HuH-7 (cell line): ENCODE measurements around the gene AHCYL1.
A peak's percentile ranks its signal among the peaks of the same experiment; 100 is the strongest.
"Not testable (repeated sequence)": the region's sequence is repeated elsewhere in the genome, so short reads cannot be mapped to it uniquely, and the experiment has no call there.

Experiments used
- DNase-seq: peaks from one replicate; pipeline ENCODE4 v3.0.0; 2011; ENCODE audit warnings: low spot score

Gene AHCYL1

DNA sequence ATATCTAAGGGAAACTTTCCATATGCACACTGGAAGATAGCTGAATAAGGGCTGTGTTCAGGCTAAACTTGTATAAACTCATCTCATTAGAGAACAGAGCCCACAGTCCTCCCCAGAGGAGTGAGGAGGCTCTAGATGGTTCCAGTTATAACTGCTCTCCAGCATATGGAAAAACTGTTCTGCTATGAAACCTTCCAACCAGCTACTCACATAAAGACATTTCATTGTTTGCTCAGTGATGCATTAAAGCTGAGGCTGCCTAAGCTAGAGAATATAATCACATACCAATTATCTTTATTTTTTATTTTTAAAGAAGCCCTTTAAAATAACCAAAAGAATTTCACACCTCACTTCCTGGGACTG is 13.3 kb downstream of the AHCYL1 start:
- no peak for DNase-seq

DNA sequence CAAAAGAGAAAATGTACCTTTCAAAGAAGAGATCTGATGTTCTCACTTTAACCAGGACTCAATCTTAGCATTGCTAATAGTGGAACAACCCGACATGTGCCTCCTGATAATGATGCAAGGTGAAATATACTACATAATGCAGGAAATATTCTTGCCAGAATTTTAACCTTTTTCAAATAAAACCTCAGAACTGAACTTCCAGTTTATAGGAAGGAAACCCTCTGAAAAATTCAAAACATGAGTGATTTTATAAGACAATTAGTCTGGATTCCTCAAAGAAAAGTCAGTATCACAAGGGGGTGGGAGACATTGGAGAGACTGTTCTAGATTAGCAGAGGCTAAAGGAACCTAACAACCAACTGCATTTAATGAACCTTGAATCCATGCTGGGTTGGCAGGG is 18.1 kb downstream of the AHCYL1 start:
- DNase-seq, result no peak

DNA sequence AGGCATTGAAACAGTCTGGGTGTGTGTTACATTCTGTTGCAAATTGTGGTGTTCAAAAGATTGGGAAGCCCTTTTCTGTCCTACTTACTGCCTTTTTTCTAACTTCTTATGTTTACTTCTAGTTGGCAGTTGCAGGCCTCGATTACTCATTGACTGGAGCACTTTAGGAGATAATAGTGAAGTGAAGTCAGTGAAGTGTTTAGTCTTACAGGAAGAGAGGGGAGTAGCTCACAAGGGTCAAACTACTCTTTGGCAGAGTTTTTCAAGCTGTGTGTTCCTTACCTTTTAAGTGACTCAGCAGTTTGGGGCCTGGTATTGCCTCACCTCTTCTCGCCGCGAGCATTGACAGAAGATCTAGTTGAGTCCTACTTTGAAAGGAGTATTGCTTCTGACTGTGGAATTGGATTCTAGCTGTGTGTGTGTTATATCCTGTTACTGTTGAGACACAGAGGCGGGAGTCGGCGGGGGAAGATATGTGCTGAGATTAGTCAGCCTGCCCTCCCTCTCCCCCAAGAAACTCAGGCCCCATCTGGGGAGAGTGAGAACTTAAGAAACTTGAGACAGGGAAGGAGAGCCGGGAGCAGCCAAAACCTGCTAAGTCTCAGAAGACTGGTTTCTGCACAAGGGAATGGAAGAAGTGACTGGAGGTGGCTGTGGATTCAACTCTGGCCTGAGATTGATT is 19.3 kb downstream of the AHCYL1 start:
- no peak for DNase-seq

DNA sequence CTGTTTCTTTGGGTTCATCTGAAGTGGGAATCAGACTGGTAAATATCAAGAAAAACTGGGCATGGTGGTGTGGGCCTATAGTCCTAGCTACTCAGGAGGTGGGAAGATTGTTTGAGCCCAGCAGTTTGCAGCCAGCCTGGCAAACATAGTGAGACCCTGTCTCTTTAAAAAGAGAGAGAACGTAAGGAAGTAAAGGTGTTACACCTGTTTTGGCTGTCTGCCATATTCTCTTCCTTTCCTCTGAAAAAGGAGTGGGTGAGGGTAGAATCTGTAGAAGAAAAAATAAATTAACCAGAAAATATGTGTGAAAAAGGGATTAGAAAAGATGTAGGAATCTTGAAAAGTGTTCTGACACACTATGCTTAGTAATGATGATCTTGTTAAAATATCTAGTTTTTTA is 20.0 kb downstream of the AHCYL1 start:
- no peak for DNase-seq

DNA sequence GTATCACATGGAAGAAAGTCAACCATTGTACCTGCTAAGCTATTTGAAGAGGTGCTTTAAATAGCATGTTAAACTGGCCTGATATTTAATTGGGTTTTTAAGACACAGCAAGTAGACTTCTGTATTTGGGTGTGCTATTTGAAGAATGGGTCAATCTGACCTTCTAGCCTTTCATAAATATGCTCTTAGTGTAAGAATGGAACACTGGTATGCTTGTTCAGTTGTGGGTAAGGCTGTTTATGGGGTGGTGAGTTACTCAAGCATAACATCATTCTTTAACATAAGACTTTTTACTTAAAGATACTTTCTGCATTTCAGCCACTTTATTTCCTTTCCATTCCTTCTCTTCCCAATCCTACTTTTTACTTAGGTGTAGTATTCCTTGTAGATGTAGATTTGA is 21.4 kb downstream of the AHCYL1 start:
- no peak for DNase-seq

DNA sequence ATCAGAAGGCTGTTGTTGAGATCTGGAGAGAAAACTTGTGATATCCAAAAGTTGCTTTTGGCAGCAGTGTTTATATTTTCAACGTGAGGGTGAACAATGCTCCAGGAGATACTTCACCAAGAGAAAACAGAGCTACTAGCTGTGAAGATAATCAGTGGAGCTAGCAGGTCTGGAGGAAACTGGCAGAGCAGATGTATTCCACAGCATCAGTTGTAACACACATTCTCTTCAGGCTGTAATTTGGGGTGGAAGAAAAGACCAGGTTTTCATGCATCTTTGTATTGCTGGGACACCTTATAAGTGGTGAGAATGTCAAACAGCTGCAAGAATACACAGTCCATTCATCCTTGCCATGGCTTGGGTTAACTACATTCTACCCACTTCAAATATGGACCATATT is 22.0 kb downstream of the AHCYL1 start:
- no peak for DNase-seq

DNA sequence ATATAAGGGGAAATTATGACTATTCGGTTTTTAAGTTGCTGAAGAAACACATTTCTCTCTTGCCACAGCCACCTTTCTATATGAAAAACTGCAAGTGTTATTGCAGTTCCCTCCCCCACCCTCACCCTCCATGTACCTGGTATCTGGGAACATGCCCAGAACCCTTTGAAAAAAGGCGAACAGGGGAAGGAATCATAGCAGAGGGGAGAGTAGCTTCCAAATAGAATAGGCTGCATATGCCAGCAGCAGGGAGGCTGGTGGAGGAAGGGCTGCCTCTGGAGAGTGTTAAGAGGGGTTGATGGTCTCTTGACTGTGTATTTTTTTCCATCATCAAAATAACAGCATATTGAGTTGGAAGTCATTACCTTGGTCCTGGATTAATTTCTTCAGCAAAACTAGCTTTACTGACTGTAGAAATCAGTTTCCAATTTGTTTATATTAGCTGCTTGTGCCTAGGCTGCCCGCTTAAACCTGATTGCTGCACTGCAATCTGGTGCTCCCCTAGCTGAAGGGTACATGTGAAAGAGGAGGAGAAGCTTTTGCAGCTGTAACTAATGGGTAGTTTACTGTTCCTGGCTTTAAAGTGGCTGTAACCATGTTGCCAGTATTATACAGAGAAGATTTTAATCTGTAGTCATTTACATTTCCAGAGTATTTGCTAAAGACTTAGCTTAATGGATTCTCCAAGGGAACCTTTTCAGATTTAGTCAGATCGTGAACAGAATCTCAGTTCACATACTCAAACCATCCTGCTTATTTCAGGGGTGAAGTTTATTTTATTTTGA is 22.7 kb downstream of the AHCYL1 start:
- no peak for DNase-seq

DNA sequence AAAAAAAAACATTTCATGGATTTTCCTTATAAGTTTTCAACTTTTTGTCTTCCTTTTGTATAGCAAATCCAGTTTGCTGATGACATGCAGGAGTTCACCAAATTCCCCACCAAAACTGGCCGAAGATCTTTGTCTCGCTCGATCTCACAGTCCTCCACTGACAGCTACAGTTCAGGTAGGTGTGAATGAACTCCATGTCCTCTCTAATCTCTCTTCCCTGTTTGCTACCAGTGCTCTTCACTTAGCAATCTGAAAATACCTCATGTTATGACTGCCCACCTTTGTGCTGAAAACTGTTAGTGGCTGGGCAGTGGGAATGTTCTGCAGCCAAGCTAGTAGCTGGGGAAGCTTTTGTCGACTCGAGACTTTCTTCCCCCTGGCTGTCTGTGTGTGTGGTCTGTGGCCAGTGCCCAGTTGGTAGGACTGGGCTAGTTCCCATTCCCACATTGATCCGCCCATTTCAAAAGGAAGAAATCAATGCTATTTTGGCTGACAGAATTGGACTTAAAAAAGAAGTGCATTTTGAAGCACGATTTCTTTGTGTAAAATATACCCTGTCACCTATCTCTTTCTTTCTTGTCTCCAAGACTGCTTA is 24.5 kb downstream of the AHCYL1 start:
- DNase-seq, result no peak

DNA sequence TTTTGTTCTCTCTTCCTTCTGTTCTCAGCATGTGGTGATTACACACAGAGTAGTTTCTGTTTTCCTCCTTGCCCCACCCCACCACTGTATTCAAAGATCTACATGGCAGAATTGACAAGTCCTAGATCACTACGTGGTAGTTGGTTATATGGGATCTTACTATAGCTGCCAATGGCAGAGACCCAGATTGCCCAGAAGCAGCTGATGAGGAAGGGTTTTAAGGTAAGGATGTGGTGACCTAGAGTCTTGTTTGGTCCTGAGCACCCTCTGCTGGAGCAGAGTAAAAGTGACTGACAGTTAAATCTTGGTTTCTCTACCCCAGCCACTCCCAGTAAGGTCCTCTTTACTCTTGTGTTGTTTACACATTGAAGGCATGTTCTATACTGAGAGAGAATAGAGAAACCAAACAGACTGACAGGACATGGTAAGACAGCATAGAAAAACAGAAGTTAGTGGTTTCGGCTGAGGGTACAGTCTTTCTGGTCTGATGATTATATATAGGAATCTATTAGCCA is 27.0 kb downstream of the AHCYL1 start:
- peak; percentile 44 for DNase-seq

DNA sequence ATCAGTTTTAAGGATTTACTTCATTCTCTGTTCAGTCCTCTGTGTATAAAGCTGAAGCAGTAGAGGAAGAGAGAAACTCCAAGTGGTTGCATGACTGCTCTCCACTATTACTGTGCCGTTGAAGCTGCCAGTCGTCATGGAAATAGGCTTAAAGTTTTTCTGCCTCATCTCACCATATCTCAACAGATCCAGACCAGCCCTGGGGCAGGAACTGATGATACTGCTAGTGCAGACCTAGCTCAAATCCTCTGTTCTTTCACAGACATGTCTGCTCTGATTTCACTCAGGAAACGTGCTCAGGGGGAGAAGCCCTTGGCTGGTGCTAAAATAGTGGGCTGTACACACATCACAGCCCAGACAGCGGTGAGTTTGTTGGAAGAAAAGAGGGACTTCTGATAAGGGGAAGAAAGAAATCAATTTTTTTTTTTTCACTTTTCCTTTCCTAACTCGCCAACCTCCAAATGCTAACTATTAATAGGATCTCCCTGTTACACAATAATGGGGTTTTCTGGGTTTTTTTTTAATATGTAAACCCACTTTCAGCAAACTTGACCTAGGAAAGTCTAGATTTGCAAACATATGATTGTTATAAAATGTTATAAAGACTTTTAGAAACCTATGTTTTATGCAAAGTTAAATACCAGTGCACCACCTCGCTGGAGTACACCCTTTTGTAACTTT is 27.7 kb downstream of the AHCYL1 start:
- DNase-seq, result no peak

DNA sequence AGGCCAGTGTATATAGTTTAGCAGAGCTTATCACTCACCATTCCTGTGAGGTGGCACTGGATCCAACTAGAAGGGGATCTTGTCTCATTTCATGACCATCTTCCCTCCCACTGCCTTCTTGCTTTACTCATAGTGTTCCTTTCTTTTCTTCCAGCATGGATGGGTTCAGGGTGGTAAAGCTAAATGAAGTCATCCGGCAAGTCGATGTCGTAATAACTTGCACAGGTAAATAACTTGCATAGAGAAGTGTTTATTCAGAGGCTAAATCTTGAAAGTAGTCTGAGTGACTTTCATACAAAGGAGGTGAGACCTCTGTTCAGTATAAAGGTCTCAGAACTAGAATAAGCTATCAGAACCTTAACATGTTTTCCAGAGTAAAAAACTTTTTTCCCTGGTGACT is 33.2 kb downstream of the AHCYL1 start:
- DNase-seq, result no peak

DNA sequence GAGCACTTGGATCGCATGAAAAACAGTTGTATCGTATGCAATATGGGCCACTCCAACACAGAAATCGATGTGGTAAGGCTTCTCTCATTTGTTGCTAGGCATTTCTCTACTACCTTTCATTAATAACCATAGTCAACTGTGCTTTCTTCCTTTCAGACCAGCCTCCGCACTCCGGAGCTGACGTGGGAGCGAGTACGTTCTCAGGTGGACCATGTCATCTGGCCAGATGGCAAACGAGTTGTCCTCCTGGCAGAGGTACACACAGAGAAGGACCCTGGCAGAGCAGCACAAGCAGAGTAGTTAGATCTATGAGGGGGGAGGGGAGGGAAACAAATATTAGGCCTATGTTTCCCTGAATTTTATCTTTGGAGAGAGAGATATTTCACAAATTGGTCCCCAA is 33.8 kb downstream of the AHCYL1 start:
- no peak for DNase-seq

DNA sequence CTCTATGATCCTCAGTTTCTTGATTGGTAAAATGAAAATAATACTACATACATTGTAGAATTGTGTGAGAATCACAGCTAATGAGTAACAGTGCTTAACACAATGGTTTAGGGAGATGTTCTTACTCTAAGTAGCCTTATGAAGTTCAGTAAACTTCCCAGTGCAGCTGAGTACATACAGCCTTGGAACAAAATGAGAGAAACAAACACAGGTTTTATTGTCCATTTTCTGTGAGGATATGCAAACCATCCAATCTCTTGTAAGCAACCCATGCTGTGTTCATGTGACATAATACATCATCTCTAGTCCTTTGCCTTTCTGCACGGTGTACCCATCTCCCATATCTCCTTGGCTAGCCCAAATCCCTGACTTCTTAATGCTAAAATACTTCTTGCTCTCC is 35.2 kb downstream of the AHCYL1 start:
- DNase-seq, result no peak

DNA sequence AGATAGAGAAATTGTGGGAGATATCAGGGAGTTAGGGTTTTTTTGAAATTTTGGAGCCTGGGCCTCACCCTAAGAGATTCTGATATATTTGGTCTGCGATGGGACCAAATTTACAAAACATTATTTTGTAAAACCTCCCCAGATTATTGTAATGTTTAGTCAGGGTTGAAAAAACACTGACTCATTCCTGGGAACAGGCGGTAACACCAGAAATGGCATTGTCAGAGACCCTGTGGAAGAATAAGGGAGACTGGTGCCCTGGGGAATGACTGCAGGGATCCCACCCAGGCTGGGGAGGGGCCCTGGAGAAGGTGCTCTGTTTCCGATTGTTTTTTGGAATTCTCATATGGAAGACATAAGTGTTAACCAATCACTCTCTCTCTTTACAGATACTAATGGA is 36.7 kb downstream of the AHCYL1 start:
- no peak for DNase-seq

DNA sequence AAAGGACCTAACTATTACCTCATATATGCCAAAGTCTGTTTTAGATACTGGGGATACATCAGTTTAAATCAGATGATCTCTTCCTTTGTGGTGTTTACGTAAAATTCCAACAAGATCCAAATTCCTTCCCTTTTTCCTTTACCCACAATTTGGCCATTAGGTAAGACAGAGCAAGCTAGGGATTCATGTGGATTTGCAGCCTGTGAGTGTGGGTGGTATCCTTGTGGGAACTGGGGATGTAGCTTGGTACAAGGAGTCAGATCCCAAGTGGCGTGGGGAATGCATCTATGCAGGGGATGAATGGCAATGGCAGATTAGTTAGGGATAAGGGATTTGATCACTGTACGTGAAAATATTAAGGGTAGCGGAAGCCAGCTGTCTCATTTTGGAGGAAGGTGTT is 40.0 kb downstream of the AHCYL1 start:
- no peak for DNase-seq

DNA sequence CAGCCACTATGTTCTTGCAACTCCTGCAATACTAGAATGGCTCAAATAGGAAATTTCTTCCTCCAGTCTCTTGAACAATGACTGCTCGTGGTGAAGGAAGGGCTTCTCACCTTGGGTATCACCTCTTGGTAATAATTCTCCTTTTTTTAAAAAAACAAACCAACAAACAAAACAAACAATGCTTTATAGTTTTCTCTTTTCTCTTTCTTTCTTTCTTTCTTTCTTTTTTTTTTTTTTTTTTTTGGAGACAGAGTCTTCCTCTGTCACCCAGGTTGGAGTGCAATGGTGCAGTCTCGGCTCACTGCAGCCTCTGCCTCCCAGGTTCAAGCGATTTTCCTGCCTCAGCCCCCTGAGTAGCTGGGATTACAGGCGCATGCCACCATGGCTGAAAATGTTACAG is 46.1 kb downstream of the AHCYL1 start:
- DNase-seq, result not testable (repeated sequence)

DNA sequence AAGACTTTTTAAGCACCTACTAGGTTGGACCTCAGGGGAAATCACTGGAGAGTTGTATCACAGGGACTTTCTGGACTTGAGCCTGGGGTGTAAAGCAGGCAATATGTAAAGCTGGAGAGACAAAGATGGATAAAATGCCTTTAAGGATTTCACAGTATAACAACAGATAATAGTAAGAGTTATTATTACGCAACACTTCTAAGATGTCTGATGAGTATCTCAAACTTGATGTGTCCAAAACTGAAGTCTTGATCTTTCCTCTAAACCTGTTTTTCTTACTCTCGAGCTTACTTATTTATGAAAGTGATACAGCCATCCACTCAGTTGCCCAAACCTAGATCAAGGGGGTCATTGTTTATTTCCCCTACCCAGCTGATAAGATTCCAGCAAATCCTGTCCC is 47.8 kb downstream of the AHCYL1 start:
- DNase-seq, result no peak

DNA sequence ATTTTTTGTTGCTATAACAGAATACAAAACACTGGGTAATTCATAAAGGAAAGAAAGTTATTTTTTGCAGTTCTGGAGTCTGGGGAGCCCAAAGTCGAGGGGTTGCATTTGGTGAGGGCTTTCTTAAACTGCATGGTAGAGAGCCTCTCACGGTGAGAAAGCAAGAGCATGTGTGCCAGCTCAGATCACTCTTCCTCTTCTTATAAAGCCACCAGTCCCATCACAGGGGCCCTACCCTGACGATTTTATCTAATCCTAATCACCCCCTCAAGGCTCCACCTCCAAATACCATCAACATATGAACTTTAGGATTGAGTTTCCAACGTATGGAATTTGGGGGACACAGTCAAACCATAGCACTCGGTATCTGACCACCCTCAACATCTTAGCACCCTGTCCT is 48.9 kb downstream of the AHCYL1 start:
- DNase-seq, result no peak

DNA sequence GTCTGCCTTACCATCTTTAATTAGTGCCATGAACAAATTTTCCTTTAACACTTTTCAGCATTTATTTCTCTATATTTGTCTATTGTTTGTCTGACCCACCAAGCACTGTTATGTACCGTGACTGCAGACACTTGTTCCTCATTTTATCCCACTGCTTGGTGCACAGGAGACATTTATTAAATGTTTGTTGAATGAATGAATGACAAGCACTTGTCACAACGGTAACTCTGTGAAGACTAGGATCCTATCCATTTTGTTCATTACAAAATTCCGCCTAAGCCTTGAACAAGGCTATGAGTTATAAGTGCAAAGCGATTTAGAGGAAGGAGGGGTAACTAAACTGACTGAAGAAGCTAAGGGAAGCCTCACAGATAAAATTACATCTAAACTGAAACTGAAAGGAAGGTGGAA is 49.5 kb downstream of the AHCYL1 start:
- no peak for DNase-seq

DNA sequence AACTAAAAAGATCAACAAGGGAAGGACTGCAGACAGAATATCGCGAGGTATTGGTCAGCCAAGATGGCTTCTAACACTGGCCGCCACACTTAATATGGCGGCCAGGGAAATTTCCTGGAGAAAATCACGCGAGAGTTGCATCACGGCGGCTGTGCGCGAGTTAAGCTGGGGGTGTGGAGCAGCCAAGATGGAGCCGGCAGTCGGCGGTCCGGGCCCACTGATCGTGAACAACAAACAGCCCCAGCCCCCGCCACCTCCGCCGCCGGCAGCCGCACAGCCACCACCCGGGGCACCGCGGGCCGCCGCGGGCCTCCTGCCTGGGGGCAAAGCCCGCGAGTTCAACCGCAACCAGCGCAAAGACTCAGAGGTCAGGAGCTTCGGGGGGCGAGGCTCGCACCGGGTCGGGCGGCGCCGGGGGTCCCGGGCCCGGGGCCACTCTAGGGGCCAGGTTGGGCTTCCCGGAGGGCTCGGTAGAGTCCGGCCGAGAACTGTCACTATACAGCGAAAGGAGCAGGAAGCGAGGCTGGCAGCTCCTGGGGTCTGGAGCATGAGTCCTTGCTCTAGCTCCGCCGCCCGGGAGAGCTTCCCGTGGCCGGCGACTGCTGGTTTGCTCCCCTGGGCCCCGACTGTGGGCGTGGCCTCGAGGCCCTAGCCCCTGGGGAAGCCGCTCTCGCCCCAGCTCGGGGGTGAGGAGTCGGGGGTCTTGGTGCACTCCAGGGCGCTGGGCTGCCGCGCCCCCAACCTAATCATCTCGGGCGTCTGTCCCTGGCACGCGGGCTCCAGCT is 50.1 kb downstream of the AHCYL1 start, which contains the start of gene STRIP1:
TSS of gene STRIP1 (plus strand) at position 174 of the 785 bp plus-strand sequence. CDS start at position 188, 14 bp downstream.
- peak; percentile 77 for DNase-seq

DNA sequence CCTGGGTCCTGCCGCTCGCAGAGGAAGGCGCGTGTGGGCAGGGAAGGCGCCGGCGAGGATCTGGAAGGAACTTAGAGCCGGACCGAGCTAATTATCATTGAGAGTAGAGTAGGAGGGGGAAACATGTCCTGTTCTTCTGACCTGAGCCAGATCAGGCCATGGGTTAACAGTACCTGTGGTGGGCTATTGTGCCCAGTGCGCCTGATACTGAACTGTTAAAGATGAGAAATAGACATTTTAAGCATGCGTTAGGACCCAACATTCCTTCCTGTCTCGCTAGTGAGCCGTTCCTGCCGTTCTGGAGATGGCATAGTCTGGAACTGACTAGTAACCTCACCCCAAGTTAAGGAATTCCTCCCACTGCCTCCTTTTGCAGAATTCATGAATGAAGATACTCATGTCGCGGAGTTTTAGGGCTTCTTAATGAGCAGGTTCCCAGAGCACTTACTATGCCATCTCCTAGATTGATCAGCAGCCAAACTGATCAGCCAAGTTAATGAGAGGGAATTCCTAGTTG is 50.7 kb downstream of the AHCYL1 start:
- no peak for DNase-seq

DNA sequence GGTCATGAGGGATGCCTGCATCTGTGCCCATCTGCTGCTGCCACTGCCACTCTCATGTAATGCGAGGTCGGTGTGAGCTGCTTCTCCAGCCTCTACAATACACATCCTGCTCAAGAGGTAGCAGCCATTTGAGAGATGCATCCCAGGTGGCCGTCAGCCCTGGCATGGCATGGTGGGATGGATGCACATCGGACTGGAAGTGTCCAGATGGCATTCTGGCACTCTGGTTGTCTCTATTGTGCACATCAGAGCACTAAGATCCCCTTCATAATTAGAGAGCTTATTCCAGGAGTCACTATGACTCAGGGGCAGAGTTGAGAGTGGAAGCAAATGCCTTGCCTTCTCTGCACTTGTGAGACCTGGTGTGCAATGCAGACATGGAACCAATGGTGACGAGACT is 53.7 kb downstream of the AHCYL1 start:
- no peak for DNase-seq
